Prostate gland (tissue), 2 donors: ENCODE data around the gene SLC39A6. TPM values are rescaled to one million over a fixed set of nuclear protein-coding genes. Genes with fewer than 3 reads are reported as not detected.

Experiments used
- DNase-seq: peaks from one replicate; pipeline ENCODE4 v3.0.0-alpha.2; 2019; ENCODE audit warnings: low spot score
- H3K27ac ChIP-seq, 2 donors: fragments of 200-600 bp; sonication (generic); 2 replicates each; pipeline ENCODE4 v1.5.1; 2017 to 2019
- H3K27me3 ChIP-seq: fragments of 200-600 bp; sonication (generic); replicated peaks from 2 replicates; pipeline ENCODE4 v1.5.1; 2019; ENCODE audit not compliant: insufficient read depth
- H3K36me3 ChIP-seq, 2 donors: fragments of 200-600 bp; sonication (generic); 1 replicate in 1 of 2; 2 replicates in 1 of 2; pipeline versions ENCODE4 v1.5.1 to v1.8.1; 2017 to 2019
- H3K4me1 ChIP-seq: fragments of 200-600 bp; sonication (generic); replicated peaks from 2 replicates; pipeline ENCODE4 v1.5.1; 2019
- H3K4me3 ChIP-seq, 2 donors: fragments of 200-600 bp; sonication (generic); 2 replicates each; pipeline ENCODE4 v1.5.1; 2017 to 2019
- H3K9me3 ChIP-seq: fragments of 200-600 bp; sonication (generic); 2 replicates; pipeline ENCODE4 v1.5.1; 2017
- POLR2A ChIP-seq: fragments of 450-650 bp; IDR thresholded peaks from one replicate; pipeline ENCODE4 v1.6.1; 2016; ENCODE audit warnings: antibody characterized with exemption, mild to moderate bottlenecking
- POLR2AphosphoS5 ChIP-seq: sonication (generic); formaldehyde crosslinking; IDR thresholded peaks from one replicate; pipeline ENCODE4 v1.6.1; 2017; ENCODE audit warnings: antibody characterized with exemption
- WGBS: methylation state at CpG from one replicate; pipeline ENCODE4 v1.1.5; 2018; 5-methylcytosine and 5-hydroxymethylcytosine counted together
- intact Hi-C: fragments of 100-400 bp; cut with DNase I; formaldehyde crosslinking; loops from one replicate; pipeline ENCODE4 v1.14.2; 2022
- total RNA-seq, 2 donors: library from RNA; depleted of rRNA; stranded (reverse); fragments of >200 nt; gene quantifications; one replicate each; pipeline ENCODE4 v1.1.0, GENCODE V29; 2016
- TF ChIP-seq, protein P1 (sequence below), 4 experiments: fragments of 200-600 bp in 2 of 4; fragments of 450-650 bp in 2 of 4; sonication (generic) in 2 of 4; IDR thresholded peaks; 1 replicate in 3 of 4; 2 replicates in 1 of 4; pipeline ENCODE4 v1.5.1; 2016 to 2019; ENCODE audit warnings: antibody characterized with exemption in 4 of 4, mild to moderate bottlenecking in 2 of 4, moderate library complexity in 2 of 4

SLC39A6 gene
- total RNA-seq, 2 donors from 2014 or later: 112 to 379 TPM

DNA sequence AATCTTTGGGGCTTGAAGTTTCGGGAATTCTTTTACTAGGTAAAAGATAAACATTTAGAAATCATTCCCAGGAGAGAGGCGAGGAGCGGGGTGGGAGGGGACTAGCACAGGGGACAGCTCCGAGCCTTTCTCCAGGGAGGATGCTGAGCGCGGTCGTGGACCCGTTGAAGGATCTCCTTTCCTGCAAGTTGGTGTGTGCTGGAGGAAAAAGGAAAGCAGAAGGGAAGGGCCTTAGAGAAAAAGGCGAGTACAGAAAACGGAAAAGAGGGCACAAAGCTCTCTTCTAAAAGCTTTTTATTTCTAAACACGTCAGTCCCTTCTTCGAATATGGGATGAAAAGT is 640 bp downstream of the SLC39A6 start:
- Histone ChIP-seq H3K36me3 (no peaks in the 10 kb centered on the region), H3K27ac (peak overlapping the region; percentile 100), H3K27me3 (no peaks in the 10 kb centered on the region), H3K4me1 (no peaks in the 10 kb centered on the region), H3K9me3 (no peaks in the 10 kb centered on the region), H3K4me3 (peak overlapping the region; percentile 69 to 88)
- WGBS: 1% methylated on average over 12 of the region's 12 CpGs
- TF ChIP-seq, protein P1, sequence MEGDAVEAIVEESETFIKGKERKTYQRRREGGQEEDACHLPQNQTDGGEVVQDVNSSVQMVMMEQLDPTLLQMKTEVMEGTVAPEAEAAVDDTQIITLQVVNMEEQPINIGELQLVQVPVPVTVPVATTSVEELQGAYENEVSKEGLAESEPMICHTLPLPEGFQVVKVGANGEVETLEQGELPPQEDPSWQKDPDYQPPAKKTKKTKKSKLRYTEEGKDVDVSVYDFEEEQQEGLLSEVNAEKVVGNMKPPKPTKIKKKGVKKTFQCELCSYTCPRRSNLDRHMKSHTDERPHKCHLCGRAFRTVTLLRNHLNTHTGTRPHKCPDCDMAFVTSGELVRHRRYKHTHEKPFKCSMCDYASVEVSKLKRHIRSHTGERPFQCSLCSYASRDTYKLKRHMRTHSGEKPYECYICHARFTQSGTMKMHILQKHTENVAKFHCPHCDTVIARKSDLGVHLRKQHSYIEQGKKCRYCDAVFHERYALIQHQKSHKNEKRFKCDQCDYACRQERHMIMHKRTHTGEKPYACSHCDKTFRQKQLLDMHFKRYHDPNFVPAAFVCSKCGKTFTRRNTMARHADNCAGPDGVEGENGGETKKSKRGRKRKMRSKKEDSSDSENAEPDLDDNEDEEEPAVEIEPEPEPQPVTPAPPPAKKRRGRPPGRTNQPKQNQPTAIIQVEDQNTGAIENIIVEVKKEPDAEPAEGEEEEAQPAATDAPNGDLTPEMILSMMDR (IDR thresholded peaks at IDR 0.05): no peak
- TF ChIP-seq POLR2A: no peak
- intact Hi-C loops: loop anchor here (5.0 kb wide), 1 partner anchor 59 kb away; the partner anchor contains the start of gene MOCOS
- DNase-seq: peak; percentile 34

- Histone ChIP-seq H3K9me3 (no peaks in the 10 kb centered on the region), H3K27ac (peak overlapping the region; percentile 100), H3K4me3 (peak overlapping the region; percentile 69 to 88), H3K27me3 (no peaks in the 10 kb centered on the region), H3K36me3 (no peaks in the 10 kb centered on the region), H3K4me1 (no peaks in the 10 kb centered on the region)
- no peak for DNase-seq
- intact Hi-C loops: loop anchor here (5.0 kb wide), 1 partner anchor 59 kb away; the partner anchor contains the start of gene MOCOS
- 21% methylated on average over 15 of the region's 15 CpGs for WGBS
- TF ChIP-seq POLR2A (no peak), POLR2AphosphoS5 (no peak)
- TF ChIP-seq, protein P1 (IDR thresholded peaks at IDR 0.05): no peak
Observed at GRCh38 chr18:36127836-36128529, 1.2 kb downstream of the SLC39A6 start.

- no peak for DNase-seq
- intact Hi-C loops: loop anchor here (5.0 kb wide), 1 partner anchor 61 kb away; the partner anchor contains the start of gene MOCOS
- 96% methylated on average over 8 of the region's 8 CpGs for WGBS
- TF ChIP-seq POLR2AphosphoS5: no peak
- no peak for TF ChIP-seq POLR2A
- TF ChIP-seq, protein P1 (IDR thresholded peaks at IDR 0.05): no peak
- no peak overlapping the region for H3K27ac ChIP-seq
- no peaks in the 10 kb centered on the region for H3K36me3 ChIP-seq
- H3K4me1 ChIP-seq: no peaks in the 10 kb centered on the region
- H3K4me3 ChIP-seq: no peak overlapping the region
- no peaks in the 10 kb centered on the region for H3K27me3 ChIP-seq
- no peaks in the 10 kb centered on the region for H3K9me3 ChIP-seq
Observed at GRCh38 chr18:36126668-36127067, 2.5 kb downstream of the SLC39A6 start.

GRCh38 chr18:36124841-36125240 is 4.3 kb downstream of the SLC39A6 start:
- intact Hi-C loops: loop anchor here (5.0 kb wide), 1 partner anchor 62 kb away; the partner anchor contains the start of gene MOCOS

More at GRCh38 chr18:36124841-36125240, 4.3 kb downstream of the SLC39A6 start:
- Histone ChIP-seq H3K27me3 (no peaks in the 10 kb centered on the region), H3K4me3 (no peak overlapping the region), H3K4me1 (no peaks in the 10 kb centered on the region), H3K27ac (peak overlapping the region in 1 of 2 donors; percentile 11), H3K9me3 (no peaks in the 10 kb centered on the region), H3K36me3 (no peaks in the 10 kb centered on the region)
- TF ChIP-seq POLR2A (no peak), POLR2AphosphoS5 (no peak)
- TF ChIP-seq, protein P1 (IDR thresholded peaks at IDR 0.05): no peak
- no peak for DNase-seq
- WGBS: 81% methylated on average over 4 of the region's 4 CpGs
